Activated naive CD4-positive, alpha-beta T cell treated with anti-CD3 and anti-CD28 coated beads, Interleukin-2, amount 10 ng/mL, durations not matched to agents 7 days and 5 days (primary cell): ENCODE data around the gene CCDC124.
"Not testable (repeated sequence)": the region's sequence is repeated elsewhere in the genome, so short reads cannot be mapped to it uniquely, and the experiment has no call there.

Experiments used
- CTCF ChIA-PET: fragments of 350-600 bp; sonication (Branson Sonifier 250); formaldehyde crosslinking; loops from one replicate; lab custom pipeline; 2021; ENCODE audit warnings: antibody characterized with exemption; lab: Charles Lee
- DNase-seq: peaks from one replicate; pipeline ENCODE4 v3.0.0-alpha.2; 2020
- H3K27ac Mint-ChIP-seq: one replicate; pipeline ENCODE4 v1.8.0; 2021; ENCODE audit warnings: mild to moderate bottlenecking, moderate library complexity, mixed read lengths
- H3K27me3 Mint-ChIP-seq: one replicate; pipeline ENCODE4 v1.8.0; 2021; ENCODE audit warnings: mild to moderate bottlenecking, mixed read lengths
- H3K36me3 Mint-ChIP-seq: one replicate; pipeline ENCODE4 v1.8.0; 2021; ENCODE audit warnings: mixed read lengths
- H3K4me1 Mint-ChIP-seq: one replicate; pipeline ENCODE4 v1.8.0; 2021; ENCODE audit warnings: mixed read lengths
- H3K4me3 Mint-ChIP-seq: one replicate; pipeline ENCODE4 v1.8.0; 2021; ENCODE audit warnings: mild to moderate bottlenecking, moderate library complexity, mixed read lengths
- H3K9me3 Mint-ChIP-seq: one replicate; pipeline ENCODE4 v1.8.0; 2021; ENCODE audit warnings: mixed read lengths

The CCDC124 gene, protein sequence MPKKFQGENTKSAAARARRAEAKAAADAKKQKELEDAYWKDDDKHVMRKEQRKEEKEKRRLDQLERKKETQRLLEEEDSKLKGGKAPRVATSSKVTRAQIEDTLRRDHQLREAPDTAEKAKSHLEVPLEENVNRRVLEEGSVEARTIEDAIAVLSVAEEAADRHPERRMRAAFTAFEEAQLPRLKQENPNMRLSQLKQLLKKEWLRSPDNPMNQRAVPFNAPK

DNA sequence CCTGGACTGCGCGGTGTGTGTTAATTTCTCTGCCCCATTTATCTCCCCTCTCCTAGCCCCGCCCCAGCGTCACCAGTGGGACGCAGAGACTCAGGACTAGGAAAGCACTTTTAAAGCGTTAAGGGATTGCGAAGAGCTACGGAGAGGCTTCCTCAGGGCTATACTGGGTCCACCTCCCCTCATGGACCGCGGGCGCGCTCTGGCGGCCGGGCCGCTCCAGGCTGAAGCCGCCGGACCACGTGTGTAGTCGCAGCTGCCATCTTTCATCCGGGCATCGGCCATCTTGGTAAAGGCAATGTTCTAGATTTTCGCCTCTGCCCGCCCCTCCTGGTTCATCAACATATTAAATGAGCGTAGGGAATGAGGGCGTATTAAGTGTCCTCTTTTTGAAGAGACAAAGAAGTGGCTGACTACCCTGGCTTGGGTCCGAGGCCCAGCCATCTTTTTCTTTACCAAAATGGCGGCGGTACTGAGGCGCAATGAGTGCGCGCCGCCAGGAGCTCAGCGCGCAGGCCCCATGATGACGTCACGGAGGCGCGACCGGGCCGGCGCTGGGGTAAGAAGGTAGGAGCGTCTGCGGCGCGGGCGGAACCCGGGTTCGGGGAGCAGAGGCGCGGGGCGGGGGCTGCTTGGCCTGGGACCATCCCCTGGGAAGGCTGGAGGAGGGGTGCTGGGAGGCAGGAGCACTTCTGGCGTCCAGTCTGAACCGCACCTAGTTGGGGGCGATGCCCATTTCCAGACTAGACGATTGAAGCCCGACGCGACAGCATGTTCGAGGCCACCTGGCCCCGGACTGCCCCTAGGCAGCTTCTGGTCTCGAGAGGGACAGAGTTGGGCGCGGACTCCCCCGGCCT lies at the start of gene CCDC124:
Gene CCDC124, plus strand, starts transcription at position 531 of the 854 bp plus-strand sequence. CDS start 3,406 bp downstream, outside the sequence.
- Mint-ChIP-seq H3K4me1 (peaks cover 22% of the 10 kb centered on the region), H3K36me3 (no peaks in the 10 kb centered on the region), H3K9me3 (no peaks in the 10 kb centered on the region), H3K4me3 (peak within 1 kb of the TSS; percentile 88), H3K27ac (peak within 1 kb of the TSS; percentile 89), H3K27me3 (peaks cover 6% of the 10 kb centered on the region)
- DNase-seq: peak; percentile 96
- CTCF ChIA-PET: interaction anchor here (0.6 to 10.9 kb wide), 9 partner anchors 62 to 182 kb away, joined by 3 to 216 read pairs (median 5); partner anchors contain the start of genes RPL18A and SLC5A5

DNA sequence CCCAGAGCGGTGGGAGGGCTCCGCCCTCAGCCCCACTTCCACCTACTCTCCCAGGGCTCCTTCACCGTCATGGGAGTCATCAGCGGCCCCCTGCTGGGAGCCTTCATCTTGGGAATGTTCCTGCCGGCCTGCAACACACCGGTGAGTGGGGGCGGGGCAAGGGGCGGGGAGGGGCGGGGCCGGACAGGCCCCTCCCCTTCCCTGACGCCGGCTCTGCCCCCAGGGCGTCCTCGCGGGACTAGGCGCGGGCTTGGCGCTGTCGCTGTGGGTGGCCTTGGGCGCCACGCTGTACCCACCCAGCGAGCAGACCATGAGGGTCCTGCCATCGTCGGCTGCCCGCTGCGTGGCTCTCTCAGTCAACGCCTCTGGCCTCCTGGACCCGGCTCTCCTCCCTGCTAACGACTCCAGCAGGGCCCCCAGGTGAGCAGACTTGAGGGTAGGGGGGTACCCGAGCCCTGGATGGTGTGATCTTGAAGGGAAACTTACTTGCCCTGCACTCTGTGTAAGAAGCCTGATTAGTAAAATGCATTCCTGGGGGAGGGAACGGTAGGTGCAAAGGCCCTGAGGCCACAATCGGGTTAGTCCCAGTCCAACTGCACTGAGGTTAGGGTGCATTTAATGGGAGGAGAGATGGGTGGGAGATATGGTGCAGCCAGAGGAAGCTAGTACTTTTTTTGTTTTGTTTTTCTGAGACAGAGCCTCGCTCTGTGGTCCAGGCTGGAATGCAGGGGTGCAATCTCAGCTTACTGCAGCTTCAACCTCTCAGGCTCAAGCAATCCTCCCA lies 49.0 kb upstream of the CCDC124 start:
- Mint-ChIP-seq H3K36me3 (no peaks in the 10 kb centered on the region), H3K27ac (no peak overlapping the region), H3K4me3 (no peak overlapping the region), H3K4me1 (no peaks in the 10 kb centered on the region), H3K27me3 (peaks cover 4% of the 10 kb centered on the region), H3K9me3 (no peaks in the 10 kb centered on the region)
- CTCF ChIA-PET: no interaction called here
- no peak for DNase-seq

DNA sequence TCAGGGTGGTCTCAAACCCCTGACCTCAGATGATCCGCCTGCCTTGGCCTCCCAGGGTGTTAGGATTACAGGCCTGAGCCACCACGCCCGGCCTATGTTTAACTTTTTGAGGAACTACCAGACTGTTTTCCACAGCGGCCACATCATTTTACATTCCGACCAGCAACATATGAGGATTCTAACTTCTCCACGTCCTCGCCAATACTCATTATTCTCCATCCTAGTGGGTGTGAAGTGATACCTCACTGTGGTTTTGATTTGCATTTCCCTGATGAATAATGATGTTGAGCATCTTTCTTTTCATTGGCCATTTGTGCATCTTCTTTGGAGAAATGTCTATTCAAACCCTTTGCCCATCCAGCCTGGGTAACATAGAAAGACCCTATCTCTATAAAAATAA lies 46.3 kb upstream of the CCDC124 start:
- Mint-ChIP-seq H3K27me3 (peaks cover 2% of the 10 kb centered on the region), H3K4me1 (no peaks in the 10 kb centered on the region), H3K27ac (no peak overlapping the region), H3K36me3 (no peaks in the 10 kb centered on the region), H3K4me3 (no peak overlapping the region), H3K9me3 (no peaks in the 10 kb centered on the region)
- DNase-seq: no peak
- CTCF ChIA-PET: no interaction called here

DNA sequence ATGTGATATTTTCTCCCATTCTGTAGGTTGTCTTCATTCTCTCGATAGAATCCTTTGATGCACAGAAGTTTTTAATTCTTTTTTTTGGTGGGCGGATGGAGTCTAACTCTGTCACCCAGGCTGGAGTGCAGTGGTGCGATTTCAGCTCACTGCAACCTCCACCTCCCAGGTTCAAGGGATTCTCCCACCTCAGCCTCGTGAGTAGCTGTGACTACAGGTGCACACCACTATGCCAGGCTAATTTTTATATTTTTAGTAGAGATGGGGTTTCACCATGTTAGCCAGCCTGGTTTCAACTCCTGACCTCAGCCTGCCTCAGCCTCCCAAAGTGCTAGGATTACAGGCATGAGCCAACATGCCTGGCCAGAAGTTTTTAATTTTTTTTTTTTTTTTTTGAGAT lies 45.6 kb upstream of the CCDC124 start:
- H3K27me3 Mint-ChIP-seq, H3K36me3 Mint-ChIP-seq, DNase-seq, H3K4me3 Mint-ChIP-seq, H3K9me3 Mint-ChIP-seq, CTCF ChIA-PET, H3K4me1 Mint-ChIP-seq, H3K27ac Mint-ChIP-seq: not testable (repeated sequence)

DNA sequence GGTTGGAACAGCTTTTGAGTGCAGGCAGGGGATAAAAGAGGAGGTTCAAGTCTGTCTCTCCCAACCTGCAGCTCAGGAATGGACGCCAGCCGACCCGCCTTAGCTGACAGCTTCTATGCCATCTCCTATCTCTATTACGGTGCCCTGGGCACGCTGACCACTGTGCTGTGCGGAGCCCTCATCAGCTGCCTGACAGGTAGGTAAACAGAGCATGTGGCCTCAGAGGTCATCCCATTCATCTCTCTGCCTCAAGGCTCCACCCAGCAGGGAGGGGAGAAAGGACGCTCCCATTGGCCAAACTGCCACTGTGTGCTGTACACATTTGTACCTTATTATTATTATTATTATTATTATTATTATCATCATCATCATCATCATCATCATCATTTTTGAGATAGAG lies 44.6 kb upstream of the CCDC124 start:
- no peak for DNase-seq
- Mint-ChIP-seq H3K4me3 (no peak overlapping the region), H3K27me3 (no peaks in the 10 kb centered on the region), H3K36me3 (no peaks in the 10 kb centered on the region), H3K27ac (no peak overlapping the region), H3K4me1 (no peaks in the 10 kb centered on the region), H3K9me3 (no peaks in the 10 kb centered on the region)
- CTCF ChIA-PET: no interaction called here

DNA sequence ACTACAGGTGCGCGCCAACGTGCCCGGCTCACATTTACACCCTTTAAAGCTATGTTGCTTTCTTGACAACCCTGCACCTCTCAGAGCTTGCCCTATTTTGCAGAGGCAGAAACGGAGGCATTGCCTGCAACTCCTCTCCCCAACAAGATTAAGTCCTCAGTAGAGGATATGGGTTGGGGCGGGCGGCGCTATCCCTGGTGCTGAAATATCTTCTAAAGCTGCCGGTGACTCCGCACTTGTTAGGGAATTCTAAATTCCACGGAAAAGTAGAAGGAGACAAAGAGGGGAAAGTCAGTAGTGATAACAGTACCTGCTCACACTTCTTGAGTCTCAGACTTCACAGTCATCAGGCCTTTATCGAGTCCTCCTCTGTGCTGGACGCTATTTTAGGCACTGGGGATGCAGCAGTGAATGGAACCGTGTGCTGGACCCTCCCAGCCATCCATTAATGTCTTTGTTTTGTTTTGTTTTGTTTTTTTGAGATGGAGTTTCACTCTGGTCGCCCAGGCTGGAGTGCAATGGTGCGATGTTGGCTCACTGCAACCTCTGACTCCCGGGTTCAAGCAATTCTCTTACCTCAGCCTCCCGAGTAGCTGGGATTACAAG lies 43.1 kb upstream of the CCDC124 start:
- no peak overlapping the region for H3K27ac Mint-ChIP-seq
- DNase-seq: peak; percentile 47
- H3K4me3 Mint-ChIP-seq: no peak overlapping the region
- H3K27me3 Mint-ChIP-seq: no peaks in the 10 kb centered on the region
- no peaks in the 10 kb centered on the region for H3K4me1 Mint-ChIP-seq
- CTCF ChIA-PET: no interaction called here
- H3K36me3 Mint-ChIP-seq: no peaks in the 10 kb centered on the region
- H3K9me3 Mint-ChIP-seq: no peaks in the 10 kb centered on the region

DNA sequence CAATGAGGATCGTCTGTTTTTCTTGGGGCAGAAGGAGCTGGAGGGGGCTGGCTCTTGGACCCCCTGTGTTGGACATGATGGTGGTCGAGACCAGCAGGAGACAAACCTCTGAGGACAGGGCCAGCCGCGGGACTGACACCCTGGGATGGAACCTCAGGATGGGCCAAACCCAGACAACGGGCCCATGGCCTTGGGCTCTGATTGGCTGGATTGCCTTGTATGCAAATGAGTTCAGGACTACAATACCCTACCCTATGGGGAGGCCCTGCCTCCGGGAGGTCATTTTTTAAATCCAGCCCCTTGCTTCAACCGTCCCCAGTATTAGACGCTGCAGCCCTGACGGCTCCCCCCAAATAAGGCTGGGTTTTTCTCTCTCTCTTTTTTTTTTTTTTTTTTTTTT lies 39.0 kb upstream of the CCDC124 start:
- DNase-seq: no peak
- CTCF ChIA-PET: no interaction called here
- Mint-ChIP-seq H3K27ac (no peak overlapping the region), H3K4me3 (no peak overlapping the region), H3K36me3 (no peaks in the 10 kb centered on the region), H3K4me1 (no peaks in the 10 kb centered on the region), H3K27me3 (peaks cover 1% of the 10 kb centered on the region), H3K9me3 (no peaks in the 10 kb centered on the region)

DNA sequence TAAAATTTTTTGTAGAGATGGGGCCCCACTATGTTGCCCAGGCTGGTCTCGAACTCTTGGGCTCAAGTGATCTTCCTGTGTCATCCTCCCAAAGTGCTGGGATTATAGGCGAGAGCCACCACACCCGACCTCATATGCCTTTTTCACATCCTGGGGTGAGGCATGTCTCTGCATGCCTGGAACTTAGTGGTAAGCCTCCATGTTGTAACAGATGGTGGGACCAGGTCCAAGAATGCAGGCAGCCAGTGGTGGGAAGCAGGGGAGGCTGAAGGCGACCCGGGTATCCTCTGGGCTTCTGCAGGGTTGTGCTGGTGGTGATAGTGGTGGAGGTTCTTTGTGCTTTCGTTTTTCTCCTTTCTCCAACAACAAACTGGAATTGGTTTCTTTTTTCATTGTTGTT lies 30.1 kb upstream of the CCDC124 start:
- H3K9me3 Mint-ChIP-seq: no peaks in the 10 kb centered on the region
- peaks cover 23% of the 10 kb centered on the region for H3K27me3 Mint-ChIP-seq
- no peak overlapping the region for H3K4me3 Mint-ChIP-seq
- DNase-seq: no peak
- H3K36me3 Mint-ChIP-seq: no peaks in the 10 kb centered on the region
- CTCF ChIA-PET: no interaction called here
- H3K4me1 Mint-ChIP-seq: peaks cover 4% of the 10 kb centered on the region
- H3K27ac Mint-ChIP-seq: no peak overlapping the region

DNA sequence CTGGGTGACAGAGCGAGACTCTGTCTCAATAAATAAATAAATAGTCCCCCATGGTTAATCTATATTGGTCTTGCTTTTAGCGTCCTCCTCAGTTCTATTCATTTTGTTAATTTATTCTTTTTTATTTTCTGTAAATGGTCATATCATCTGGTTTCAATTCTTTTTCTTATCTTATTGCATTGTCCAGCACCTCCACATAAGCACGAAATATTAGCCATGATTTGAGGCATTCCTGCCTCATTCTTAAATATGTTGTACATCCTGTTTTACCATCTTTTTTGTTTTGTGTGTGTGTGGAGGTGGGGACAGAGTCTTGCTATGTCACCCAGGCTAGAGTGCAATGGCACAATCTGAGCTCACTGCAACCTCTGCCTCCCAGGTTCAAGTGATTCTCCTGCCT lies 24.6 kb upstream of the CCDC124 start:
- H3K36me3 Mint-ChIP-seq: no peaks in the 10 kb centered on the region
- no peaks in the 10 kb centered on the region for H3K4me1 Mint-ChIP-seq
- no peak for DNase-seq
- H3K4me3 Mint-ChIP-seq: no peak overlapping the region
- H3K9me3 Mint-ChIP-seq: peaks cover 10% of the 10 kb centered on the region
- H3K27ac Mint-ChIP-seq: no peak overlapping the region
- CTCF ChIA-PET: interaction anchor here (0.6 kb wide), 1 partner anchor 88 kb away, joined by 3 read pairs; no protein-coding TSS in a partner anchor
- H3K27me3 Mint-ChIP-seq: peaks cover 6% of the 10 kb centered on the region

DNA sequence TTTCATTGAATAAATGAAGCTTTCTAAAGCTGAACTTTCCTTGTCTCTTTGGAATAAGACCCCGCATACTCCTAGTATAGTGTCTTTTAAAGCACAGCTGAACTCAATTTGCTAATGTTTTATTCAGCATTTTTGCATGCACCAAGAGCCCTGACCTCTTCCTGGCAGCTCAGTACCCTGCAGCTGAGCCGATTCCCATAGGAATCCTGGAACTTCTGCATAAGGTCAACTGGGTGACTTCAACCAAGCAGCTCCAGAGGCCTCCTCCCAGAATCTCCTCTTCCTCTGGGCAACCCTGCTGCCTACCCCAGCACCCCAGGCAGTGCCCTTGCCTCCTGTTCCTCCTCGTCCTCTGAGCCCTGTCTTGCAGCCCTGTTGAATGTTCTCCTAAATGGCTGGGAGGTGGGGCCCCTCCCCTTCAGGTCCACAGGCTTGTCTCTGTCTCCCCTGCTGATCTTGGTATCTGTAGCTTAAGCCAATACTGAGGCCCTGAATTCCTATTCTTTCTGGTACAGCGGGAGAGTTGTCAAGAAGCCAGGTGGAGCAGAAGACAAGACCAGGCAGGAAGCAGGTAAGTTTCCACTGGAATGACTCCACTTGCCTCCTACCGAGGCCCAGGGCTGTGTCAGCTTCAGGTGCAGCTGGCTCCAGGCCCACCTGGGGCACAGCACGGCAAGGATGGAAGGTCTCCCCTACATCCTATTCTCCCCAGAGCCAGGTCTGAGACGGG lies 23.6 kb upstream of the CCDC124 start:
- Mint-ChIP-seq H3K4me3 (no peak overlapping the region), H3K9me3 (peaks cover 13% of the 10 kb centered on the region), H3K36me3 (no peaks in the 10 kb centered on the region), H3K27ac (no peak overlapping the region), H3K27me3 (peaks cover 6% of the 10 kb centered on the region), H3K4me1 (no peaks in the 10 kb centered on the region)
- DNase-seq: no peak
- CTCF ChIA-PET: interaction anchor here (0.6 kb wide), 2 partner anchors 22 to 49 kb away, joined by 3 to 4 read pairs; partner anchors contain the start of gene RPL18A

DNA sequence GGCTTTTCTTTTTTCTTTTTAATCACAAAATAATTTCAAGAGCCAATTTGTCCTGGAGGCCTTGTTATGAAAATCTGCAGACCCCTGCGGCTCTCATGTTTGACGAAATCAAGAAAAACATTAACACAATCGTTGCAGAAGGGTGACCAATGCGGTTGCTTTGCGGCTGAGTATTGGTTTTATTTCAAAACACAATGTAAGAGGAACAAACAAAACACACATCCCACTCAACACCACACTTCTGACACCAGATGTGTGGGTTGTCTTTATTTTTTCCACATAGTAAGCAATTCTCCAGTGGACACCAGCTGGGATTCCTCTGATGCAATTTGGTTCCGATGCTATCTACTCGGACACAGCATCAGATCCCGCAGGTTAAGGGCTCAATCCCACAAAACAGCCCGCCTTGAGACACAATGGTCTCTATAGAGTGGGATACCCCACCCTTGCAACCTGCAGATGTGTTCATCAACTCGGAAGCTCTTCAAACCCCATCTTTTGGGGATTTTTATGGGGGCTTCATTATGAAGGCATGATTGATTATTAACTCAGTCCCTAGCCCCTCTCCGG lies 21.9 kb upstream of the CCDC124 start:
- H3K9me3 Mint-ChIP-seq: peaks cover 13% of the 10 kb centered on the region
- H3K4me1 Mint-ChIP-seq: no peaks in the 10 kb centered on the region
- H3K27me3 Mint-ChIP-seq: peaks cover 6% of the 10 kb centered on the region
- CTCF ChIA-PET: no interaction called here
- DNase-seq: no peak
- H3K36me3 Mint-ChIP-seq: no peaks in the 10 kb centered on the region
- H3K4me3 Mint-ChIP-seq: no peak overlapping the region
- H3K27ac Mint-ChIP-seq: no peak overlapping the region

DNA sequence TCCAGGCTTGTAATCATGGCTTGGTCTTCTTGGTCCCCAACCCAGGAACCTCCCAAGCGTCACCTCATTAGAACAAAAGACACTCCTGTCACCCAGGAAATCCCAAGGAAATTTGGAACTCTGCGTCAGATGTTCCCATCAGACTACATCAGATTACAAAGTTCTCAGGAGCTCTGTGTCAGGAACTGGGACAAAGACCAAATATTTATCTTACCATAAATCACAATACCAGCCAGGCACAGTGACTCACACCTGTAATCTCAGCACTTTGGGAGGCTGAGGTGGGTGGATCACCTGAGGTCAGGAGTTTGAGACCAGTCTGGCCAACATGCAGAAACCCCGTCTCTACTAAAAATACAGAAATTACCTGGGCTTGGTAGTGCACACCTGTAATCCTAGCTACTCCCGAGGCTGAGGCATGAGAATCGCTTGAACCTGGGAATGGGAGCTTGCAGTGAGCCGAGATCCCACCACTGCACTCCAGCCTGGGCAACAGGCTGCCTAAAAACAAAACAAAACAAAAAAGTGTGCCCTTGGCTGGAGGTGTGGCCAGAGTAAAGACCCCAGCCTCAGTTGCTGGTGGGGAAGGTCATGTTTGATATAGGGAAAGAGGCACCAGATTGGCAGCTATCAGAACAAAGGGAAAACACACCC lies 16.7 kb upstream of the CCDC124 start:
- H3K4me3 Mint-ChIP-seq: no peak overlapping the region
- H3K36me3 Mint-ChIP-seq: no peaks in the 10 kb centered on the region
- no peaks in the 10 kb centered on the region for H3K4me1 Mint-ChIP-seq
- DNase-seq: no peak
- CTCF ChIA-PET: no interaction called here
- no peak overlapping the region for H3K27ac Mint-ChIP-seq
- peaks cover 8% of the 10 kb centered on the region for H3K27me3 Mint-ChIP-seq
- H3K9me3 Mint-ChIP-seq: peaks cover 5% of the 10 kb centered on the region

DNA sequence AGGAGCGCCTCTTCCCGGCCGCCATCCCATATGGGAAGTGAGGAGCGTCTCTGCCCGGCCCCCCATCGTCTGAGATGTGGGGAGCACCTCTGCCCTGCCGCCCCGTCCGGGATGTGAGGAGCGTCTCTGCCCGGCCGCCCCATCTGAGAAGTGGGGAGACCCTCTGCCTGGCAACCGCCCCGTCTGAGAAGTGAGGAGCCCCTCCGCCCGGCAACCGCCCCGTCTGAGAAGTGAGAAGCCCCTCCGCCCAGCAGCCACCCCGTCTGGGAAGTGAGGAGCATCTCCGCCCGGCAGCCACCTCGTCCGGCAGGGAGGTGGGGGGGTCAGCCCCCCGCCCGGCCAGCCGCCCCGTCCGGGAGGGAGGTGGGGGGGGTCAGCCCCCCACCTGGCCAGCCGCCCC lies 14.7 kb upstream of the CCDC124 start:
- H3K27ac Mint-ChIP-seq, H3K9me3 Mint-ChIP-seq, H3K36me3 Mint-ChIP-seq, DNase-seq, H3K4me1 Mint-ChIP-seq, H3K4me3 Mint-ChIP-seq, CTCF ChIA-PET: not testable (repeated sequence)
- peaks cover 10% of the 10 kb centered on the region for H3K27me3 Mint-ChIP-seq
